NCI-H128 (cell line): Measurements from ENCODE around the gene LRSAM1.
"Not testable (repeated sequence)": the region's sequence is repeated elsewhere in the genome, so short reads cannot be mapped to it uniquely, and the experiment has no call there.

ENCODE experiments used
- DNase-seq: peaks from one replicate; lab custom pipeline; 2025; ENCODE audit not compliant: unreplicated experiment; lab: John Stamatoyannopoulos, UW

LRSAM1 gene

GRCh38 chr9:127455324-127455992, 4.1 kb downstream of the LRSAM1 start:
- no peak for DNase-seq

GRCh38 chr9:127457191-127457878, 6.0 kb downstream of the LRSAM1 start:
- DNase-seq = no peak

- DNase-seq = no peak
Observed at GRCh38 chr9:127458921-127459320, 7.6 kb downstream of the LRSAM1 start.

GRCh38 chr9:127463382-127463781, 12.1 kb downstream of the LRSAM1 start:
- no peak for DNase-seq

GRCh38 chr9:127463911-127464310, 12.6 kb downstream of the LRSAM1 start:
- no peak for DNase-seq

- not testable (repeated sequence) for DNase-seq
Observed at GRCh38 chr9:127466407-127466917, 15.2 kb downstream of the LRSAM1 start.

- DNase-seq = no peak
Observed at GRCh38 chr9:127467621-127468020, 16.3 kb downstream of the LRSAM1 start.

- DNase-seq = no peak
Observed at GRCh38 chr9:127470662-127471061, 19.4 kb downstream of the LRSAM1 start.

GRCh38 chr9:127473501-127473900, 22.2 kb downstream of the LRSAM1 start:
- no peak for DNase-seq

- no peak for DNase-seq
Observed at GRCh38 chr9:127473932-127474331, 22.6 kb downstream of the LRSAM1 start.

- DNase-seq = no peak
Observed at GRCh38 chr9:127474592-127474991, 23.3 kb downstream of the LRSAM1 start.

- no peak for DNase-seq
Observed at GRCh38 chr9:127479507-127480081, 28.3 kb downstream of the LRSAM1 start.

GRCh38 chr9:127482662-127483061, 31.4 kb downstream of the LRSAM1 start:
- DNase-seq = no peak

- DNase-seq = no peak
Observed at GRCh38 chr9:127485995-127486394, 34.7 kb downstream of the LRSAM1 start.

- DNase-seq = no peak
Observed at GRCh38 chr9:127488946-127489345, 37.6 kb downstream of the LRSAM1 start.

- no peak for DNase-seq
Observed at GRCh38 chr9:127489471-127490115, 38.3 kb downstream of the LRSAM1 start.

- no peak for DNase-seq
Observed at GRCh38 chr9:127490535-127491230, 39.4 kb downstream of the LRSAM1 start.

GRCh38 chr9:127491516-127491915, 40.2 kb downstream of the LRSAM1 start:
- no peak for DNase-seq

GRCh38 chr9:127492616-127493015, 41.3 kb downstream of the LRSAM1 start:
- no peak for DNase-seq

- DNase-seq = no peak
Observed at GRCh38 chr9:127493592-127494303, 42.4 kb downstream of the LRSAM1 start.
